GM20431 (cell line): ENCODE measurements around the gene SPEM2.

Experiments
- in situ Hi-C: fragments of 300-500 bp; cut with MseI, MboI; formaldehyde crosslinking; loops from one replicate; pipeline ENCODE4 v1.15.0; 2020; ENCODE audit warnings: low sequenced_read_pairs; ENCODE audit not compliant: unreplicated experiment

SPEM2 gene

DNA sequence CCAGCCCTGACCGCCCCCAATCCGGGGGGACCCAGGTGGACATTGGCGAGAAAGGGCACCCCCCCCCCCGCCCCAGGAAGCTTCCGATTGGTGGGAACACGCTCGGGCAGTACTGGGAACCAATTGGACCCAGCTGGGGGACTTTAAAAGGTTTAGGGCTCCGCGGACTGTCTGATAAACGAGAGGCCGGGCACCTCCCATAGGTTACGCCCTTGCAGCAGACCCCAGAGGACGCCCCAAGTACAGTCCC, 21.8 kb upstream of the SPEM2 start:
- in situ Hi-C loops: no loop called here

DNA sequence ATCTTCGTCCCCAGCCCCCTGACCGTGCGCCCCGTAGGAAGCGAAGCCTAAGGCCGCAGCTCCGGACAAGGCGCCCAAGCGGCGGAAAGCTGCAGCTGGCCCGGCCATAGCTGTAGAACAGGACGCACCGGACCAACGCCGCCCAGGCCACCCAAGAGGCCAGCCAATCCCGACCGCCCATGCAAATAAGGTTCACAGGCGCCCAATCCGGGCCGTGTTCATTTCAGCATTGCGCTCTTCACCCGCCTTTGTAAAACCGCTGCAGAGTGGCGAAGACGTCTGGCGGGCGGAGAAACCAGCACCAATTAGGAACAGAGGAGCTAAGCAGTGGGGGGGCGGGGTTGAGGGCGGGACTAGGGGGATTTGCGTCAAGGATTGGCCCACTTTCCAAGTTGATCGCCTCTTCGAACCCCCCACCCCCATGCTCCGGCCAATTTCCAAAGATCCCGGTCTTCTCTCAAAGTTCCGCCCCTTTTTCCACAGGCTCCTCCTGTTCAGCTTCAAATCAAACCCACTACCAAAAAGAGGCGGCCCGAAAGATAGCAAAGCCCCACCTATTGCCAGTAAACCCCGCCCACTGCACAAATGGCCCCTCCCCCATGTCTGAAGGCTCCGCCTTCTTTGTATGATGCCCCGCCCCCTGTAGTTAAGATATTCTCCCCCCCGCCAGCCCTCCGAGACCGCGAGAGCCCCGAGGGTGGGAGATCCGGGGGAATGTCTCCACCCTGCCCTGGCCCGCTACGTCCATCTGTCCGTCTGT, 21.3 kb upstream of the SPEM2 start, which contains the start of gene TMEM256:
Gene TMEM256 (minus strand): TSS at position 121 of the 760 bp plus-strand sequence. CDS start 13 bp downstream, at position 108.
- in situ Hi-C loops: no loop called here

DNA sequence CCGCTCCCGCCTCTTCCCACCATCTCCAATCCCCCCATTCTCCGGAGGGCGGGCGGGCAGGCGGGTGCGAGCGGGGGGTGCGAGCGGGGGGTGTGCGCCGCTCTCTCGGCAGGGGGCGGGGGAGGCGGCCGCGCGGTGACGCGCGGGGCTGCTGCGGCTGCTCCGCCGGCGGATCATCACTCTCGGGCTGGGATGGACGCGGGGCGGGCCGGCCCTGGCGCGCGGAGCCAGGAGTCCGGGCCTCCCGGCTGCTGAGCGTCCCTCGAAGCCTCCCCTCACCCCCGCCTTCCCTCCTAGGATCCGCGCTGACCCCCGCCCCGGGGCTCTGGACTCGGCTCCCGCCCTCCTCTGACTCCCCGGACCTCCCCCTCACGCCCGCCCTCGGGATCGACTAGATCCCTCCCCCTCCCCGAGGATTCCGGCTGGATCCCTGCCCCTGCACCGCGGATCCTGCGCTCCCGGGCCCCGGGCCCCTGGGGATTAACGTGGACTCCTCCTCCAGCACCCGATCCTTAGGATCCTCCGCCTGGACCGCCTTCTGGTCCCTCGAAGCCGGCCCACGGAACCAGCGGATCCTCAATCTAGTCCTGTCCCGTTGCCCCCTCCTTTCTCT, 20.6 kb upstream of the SPEM2 start:
- in situ Hi-C loops: no loop called here

DNA sequence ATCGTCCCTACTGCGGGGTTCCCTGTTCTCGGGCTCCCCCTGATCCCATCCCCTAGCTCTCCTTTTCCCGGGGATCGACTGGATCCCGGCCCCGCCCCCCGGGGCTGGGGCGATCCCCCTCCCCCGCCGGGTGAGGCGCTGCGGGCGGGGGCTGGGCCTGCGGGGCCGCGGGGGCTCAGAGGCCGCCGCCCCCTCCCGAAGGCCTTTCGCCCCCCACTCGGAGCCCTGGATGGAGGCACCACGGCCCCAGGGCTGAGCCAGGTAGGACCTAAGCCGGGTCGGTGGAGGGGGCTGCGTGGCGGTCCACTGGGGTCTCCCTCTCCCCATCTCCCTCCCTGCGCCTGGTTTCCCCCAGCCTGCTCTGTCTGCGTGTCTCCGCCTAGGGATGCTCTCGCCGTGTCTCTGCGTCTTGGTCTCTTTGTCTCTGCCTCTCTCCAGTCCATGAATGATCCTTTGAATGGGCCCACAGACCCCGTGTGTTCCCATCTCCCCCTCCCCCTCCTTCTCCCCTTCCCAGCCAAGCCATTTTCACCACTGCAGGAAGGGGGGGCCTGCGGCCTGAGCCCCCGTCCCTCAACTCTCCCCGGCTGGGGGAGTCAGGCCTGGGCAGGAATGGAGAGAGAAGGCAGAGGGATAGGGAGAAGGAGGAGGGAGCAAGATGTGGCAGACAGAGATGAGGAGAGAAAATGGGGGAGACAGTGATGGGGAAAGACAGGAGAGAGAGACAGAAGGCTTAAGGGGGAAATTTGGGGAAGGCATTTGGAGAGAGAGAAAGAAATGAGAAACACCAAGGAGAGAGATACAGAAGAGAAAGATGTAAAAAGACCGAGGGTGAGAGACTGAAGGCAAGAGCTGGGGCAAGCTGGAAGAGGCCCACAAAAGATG, 19.8 kb upstream of the SPEM2 start:
- in situ Hi-C loops: no loop called here

DNA sequence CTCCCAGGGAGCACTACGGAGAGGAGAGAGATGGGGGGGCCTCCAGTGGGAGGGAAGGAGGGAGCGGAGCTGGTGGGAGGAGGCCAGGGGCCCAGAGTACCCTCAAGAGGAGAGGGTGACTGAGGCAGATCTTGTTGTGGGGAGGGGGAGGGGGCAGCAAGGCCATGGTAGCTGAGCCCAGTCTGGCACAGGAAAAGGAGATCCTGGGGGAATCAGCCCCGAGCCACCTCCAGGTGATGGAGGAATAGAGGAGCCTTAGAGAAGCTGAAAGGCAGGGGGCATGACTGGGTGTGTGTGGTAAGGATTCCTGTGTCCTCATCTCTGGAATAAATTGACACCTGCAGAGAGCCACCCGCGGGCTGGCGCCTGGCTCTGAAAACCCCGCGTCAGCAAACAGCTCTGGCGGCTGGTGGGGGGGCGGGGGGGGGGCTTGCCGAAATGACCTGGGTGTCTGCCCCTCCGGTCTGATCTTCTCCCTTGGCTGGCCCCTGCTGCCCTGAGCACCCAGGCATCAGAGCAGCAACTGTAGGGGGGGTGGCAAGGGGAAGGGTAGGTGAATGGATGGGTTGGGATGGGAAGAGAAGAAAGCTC, 19.1 kb upstream of the SPEM2 start:
- in situ Hi-C loops: no loop called here

DNA sequence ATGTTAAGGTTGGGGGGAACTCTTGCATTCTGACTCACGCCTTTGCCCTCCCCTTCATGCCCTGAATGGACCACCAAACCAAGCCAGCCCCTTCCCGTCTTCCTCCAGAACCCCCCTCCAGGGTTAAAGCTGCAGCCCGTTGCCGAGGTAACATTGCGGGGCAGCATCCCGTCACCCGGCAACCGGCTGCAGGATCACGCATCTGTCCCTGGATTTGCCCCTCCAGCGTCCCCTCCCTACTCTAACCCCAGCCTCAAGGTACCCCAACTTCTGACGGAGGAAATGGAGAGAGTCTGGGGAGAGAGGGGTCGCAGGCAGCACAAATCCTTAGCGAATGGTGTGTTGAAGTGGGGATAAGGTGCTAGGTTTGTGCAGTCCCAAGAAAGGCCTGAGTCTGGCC, 18.3 kb upstream of the SPEM2 start:
- in situ Hi-C loops: no loop called here

DNA sequence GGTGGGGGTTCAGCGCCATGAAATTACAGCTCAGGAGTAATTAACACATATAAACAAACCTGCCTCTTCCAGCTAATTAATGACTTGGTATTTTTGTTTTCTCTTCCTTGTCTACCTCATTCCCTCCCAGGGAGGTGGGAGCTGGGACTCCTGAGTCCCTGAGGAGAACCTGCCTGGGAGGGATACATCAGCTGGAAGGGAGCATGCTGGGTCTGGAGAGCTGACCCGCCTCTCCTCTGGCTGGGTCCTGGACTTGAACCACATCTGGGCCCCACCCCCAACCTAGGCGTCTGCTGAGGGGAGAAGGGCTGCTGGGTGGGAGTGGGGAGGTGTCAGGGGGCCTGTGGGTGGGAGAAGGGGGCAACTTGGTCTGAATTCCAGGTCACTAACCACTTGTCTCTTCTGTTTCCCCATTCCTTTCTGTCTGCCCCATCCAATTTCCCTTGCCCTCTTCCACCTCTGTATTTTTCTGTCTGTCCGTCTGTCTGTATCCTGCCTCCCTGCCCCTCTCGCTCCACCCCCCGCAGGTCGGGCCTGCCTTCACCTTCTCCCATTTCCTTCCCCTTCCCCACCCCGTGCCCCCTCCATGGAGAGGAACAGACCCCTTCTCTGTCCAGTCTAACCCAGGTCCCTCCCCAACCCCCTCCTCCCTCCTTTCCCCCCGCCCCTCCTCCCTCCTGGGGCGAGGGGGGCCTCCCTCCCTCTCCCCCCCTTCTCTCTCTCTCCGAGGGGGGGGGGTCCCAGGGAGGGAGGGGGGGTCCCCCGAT, 17.7 kb upstream of the SPEM2 start, which contains the start of gene NLGN2:
Gene NLGN2 (plus strand): TSS at position 361 of the 767 bp plus-strand sequence. CDS start 411 bp downstream, outside the sequence.
- in situ Hi-C loops: no loop called here

DNA sequence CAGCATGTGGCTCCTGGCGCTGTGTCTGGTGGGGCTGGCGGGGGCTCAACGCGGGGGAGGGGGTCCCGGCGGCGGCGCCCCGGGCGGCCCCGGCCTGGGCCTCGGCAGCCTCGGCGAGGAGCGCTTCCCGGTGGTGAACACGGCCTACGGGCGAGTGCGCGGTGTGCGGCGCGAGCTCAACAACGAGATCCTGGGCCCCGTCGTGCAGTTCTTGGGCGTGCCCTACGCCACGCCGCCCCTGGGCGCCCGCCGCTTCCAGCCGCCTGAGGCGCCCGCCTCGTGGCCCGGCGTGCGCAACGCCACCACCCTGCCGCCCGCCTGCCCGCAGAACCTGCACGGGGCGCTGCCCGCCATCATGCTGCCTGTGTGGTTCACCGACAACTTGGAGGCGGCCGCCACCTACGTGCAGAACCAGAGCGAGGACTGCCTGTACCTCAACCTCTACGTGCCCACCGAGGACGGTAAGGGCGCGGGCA, 17.1 kb upstream of the SPEM2 start:
- in situ Hi-C loops: no loop called here

DNA sequence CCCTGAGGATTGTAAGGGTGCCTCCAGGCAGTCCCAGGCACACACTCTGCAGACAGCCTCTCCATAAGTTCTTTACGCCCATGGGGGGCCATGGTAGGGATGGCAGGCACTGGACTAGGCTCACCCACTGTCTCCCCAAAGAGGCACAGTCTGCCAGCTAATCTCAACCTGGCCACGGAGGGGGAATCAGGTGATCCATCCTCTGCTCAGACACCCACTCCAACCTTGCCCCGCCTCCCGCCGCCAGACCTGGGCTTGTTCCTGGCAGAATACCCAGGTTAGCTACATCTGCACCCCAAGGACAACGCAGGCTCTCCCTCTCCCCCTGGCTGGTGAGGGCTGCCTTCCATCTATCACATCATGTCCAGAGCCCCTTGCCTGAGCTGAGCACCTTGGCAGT, 16.6 kb upstream of the SPEM2 start:
- in situ Hi-C loops: no loop called here

DNA sequence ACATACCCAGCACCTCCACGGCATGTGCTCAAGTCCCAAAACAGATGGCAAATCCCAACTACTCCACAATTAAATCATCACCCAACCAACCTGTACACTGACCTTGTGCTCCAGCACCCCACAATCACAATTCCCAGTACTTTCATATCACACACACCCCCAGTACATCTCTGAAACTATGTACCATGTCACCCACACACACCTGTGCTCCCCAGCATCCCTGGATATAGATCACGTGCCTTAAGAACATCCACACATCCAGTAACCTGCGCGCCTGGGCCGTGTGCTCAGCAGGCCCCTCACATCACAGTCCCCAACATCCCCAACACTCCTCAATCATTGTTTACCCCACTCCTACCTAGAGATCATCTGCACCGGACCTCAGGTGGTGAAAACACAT, 15.7 kb upstream of the SPEM2 start:
- in situ Hi-C loops: no loop called here

DNA sequence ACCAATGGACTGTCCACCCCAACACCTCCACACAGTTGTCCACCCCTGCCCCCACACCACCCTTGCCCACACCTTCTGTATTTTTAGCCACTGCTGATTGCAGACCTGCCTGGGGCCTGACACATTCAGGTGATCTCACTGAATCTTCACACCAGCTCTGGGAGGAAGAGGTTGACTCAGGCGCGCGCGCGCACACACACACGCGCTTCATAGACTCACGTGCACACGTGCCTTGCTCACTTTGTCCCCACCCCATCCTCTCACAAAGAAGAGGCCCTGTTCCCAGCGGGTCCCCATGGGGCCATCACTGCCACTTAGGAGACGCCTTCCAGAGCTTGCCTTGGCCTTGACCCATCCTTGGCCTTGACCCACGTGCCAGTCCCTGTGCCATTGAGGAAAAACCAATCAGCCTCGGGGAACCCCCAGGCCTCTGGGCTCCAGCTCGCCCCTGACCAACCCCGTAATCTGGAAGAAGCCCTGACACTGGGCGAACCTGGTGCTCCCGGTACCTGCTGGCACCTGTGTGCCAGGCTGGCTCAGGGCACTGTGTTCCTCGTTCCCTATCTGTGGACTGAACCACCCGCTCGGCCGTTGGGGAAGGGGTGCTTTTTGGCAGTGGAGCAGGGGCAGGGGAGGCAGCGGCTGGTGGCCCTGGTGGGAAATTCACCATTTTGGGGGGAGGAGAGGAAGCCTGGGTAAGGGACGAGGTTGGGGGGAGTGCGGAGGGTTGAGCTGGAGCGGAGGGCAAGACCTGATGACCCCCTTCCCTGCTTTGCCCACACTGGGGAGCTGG, 14.6 kb upstream of the SPEM2 start:
- in situ Hi-C loops: no loop called here

DNA sequence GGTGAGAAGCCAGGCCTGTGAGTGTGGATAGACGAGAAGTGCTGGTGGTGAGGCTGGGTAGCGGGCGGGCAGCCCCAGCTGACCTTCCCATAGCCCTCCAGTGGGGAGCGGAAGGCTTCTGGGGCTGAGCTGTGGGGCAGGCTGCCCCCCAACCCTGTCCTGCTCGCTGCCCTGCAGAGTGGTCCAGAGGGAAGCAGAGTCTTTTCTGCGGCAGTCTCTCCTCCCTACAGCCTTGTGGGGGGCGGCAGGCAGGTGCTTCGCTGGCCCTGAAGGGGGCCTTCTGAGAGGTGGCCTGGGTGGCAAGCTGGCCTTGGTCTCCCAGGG, 14.0 kb upstream of the SPEM2 start:
- in situ Hi-C loops: no loop called here

DNA sequence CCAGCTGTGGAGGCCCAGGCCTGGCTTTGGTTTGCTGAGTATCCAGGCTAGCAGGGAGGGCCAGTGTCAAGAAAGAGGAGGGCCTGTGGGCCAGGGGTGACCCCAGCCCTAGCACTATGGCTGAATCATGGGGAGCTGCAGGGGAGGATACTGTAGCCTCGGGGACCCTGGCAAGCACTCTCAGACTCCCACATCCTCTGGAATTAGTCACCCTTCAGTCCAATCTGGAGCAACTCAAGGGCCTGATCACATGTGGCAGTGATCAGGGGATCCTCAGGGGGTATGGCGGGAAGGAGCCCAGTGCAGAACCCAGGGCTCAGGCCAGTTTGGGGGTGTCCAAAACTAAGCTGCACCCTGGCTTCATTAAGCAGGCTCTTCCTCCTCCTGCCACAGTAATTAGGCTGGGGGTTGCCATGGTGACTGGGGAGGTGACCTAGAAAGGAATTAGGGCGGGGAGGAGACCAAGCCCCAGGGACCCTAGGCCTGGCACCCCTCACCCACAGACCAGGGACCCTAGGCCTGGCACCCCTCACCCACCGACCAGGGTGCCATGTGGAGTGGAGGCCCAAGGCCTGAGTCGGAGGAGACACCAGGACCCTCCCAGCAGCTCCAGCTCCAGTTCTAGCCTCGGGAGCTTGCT, 11.9 kb upstream of the SPEM2 start:
- in situ Hi-C loops: no loop called here

DNA sequence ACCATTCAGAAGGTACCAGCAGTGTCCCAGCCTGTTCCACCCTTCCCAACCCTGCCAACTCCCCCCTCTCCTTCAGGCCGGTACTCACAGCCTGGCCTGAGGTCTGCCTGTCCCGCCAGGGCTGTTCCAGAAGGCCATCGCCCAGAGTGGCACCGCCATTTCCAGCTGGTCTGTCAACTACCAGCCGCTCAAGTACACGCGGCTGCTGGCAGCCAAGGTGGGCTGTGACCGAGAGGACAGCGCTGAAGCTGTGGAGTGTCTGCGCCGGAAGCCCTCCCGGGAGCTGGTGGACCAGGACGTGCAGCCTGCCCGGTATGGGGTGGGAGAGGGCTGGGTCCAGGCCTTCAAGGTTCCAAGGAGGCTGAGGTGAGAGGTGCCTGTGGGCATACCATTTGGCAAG, 10.6 kb upstream of the SPEM2 start:
- in situ Hi-C loops: no loop called here

DNA sequence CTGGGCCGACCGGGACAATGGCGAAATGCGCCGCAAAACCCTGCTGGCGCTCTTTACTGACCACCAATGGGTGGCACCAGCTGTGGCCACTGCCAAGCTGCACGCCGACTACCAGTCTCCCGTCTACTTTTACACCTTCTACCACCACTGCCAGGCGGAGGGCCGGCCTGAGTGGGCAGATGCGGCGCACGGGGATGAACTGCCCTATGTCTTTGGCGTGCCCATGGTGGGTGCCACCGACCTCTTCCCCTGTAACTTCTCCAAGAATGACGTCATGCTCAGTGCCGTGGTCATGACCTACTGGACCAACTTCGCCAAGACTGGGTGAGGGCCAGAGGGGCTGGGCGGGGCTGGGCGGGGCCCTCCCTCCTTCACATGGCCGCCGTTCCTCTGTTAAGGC, 9.6 kb upstream of the SPEM2 start:
- in situ Hi-C loops: no loop called here

DNA sequence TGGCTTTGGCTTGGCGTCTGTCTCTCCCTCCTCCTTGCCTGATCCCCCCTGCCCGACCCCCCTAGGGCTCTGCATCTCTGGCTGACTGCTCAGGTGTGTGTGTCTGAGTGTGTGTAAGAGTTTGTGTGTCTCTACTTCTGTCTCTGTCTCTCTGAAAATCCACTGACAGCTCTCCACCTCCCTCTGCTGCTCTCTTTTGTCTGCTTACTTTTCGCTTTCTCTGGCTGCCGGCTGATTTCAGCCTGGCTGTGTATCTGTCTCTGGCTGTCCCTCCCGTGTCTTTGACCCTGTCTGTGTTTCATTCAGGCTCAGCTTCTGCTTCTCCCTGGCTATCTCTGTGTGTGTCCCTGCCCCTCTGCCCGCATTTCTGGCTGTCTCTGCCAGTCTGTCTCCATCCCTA, 9.1 kb upstream of the SPEM2 start:
- in situ Hi-C loops: no loop called here

DNA sequence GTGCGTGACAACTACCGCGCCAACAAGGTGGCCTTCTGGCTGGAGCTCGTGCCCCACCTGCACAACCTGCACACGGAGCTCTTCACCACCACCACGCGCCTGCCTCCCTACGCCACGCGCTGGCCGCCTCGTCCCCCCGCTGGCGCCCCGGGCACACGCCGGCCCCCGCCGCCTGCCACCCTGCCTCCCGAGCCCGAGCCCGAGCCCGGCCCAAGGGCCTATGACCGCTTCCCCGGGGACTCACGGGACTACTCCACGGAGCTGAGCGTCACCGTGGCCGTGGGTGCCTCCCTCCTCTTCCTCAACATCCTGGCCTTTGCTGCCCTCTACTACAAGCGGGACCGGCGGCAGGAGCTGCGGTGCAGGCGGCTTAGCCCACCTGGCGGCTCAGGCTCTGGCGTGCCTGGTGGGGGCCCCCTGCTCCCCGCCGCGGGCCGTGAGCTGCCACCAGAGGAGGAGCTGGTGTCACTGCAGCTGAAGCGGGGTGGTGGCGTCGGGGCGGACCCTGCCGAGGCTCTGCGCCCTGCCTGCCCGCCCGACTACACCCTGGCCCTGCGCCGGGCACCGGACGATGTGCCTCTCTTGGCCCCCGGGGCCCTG, 8.3 kb upstream of the SPEM2 start:
- in situ Hi-C loops: no loop called here

DNA sequence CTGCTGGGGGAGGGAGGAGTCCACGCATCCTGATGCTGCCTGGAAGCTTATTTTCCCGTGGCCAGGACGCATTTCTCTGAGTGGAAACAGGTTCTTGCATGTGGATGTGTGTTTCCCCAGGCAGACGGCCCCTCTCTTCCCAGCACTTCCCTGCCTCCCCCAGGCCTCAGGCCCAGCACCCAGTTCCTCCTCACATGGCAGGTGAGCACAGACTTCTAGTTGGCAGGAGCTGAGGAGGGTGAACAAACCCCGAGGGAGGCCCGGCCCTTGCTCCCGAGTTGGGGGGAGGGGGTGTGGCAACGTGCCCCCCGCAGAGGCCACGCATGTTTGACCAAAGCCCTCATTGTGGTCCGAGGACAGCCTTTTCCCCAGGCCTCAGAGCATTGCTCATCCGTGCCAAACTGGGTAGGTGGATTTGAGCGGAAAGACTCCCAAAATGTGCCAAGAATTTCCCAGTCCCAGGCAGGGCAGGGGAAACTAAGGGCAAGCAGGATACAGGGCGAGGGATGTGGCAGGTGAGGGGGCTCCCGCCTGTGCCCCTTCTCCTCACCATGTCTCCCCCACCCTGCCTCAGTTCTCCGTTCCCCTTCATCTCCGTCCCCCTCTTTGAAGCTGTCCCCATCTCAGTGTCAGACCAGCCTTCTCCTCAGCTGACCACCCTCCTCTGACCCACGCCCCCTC, 6.8 kb upstream of the SPEM2 start:
- in situ Hi-C loops: no loop called here
